Testis (tissue), 3 donors: Measurements from ENCODE around the gene CD9. TPM values are rescaled to one million over a fixed set of nuclear protein-coding genes. Genes with fewer than 3 reads are reported as not detected.

Source experiments
- DNase-seq: peaks from one replicate; pipeline ENCODE4 v3.0.0-alpha.2; 2019
- H3K27ac ChIP-seq, 2 donors: fragments of 200-600 bp; sonication (generic); one replicate each; pipeline ENCODE4 v1.5.1; 2019
- H3K27me3 ChIP-seq: fragments of 200-600 bp; sonication (generic); one replicate; pipeline ENCODE4 v1.5.1; 2019
- H3K36me3 ChIP-seq: fragments of 200-600 bp; sonication (generic); one replicate; pipeline ENCODE4 v1.5.1; 2017; ENCODE audit warnings: low read depth; ENCODE audit errors: missing control alignments
- H3K4me1 ChIP-seq: fragments of 200-600 bp; sonication (generic); one replicate; pipeline ENCODE4 v1.5.1; 2019
- H3K4me3 ChIP-seq, 2 donors: fragments of 200-600 bp; sonication (generic); one replicate each; pipeline ENCODE4 v1.5.1; 2017 to 2019
- H3K9me3 ChIP-seq: fragments of 200-600 bp; sonication (generic); one replicate; pipeline ENCODE4 v1.5.1; 2017
- POLR2A ChIP-seq: fragments of 450-650 bp; IDR thresholded peaks from one replicate; pipeline ENCODE4 v1.6.1; 2017; ENCODE audit warnings: antibody characterized with exemption, mild to moderate bottlenecking, moderate library complexity
- WGBS, 2 donors: methylation state at CpG; one replicate each; pipeline ENCODE4 v1.1.5; 2018; 5-methylcytosine and 5-hydroxymethylcytosine counted together
- intact Hi-C: fragments of 100-400 bp; cut with DNase I; formaldehyde crosslinking; loops from one replicate; pipeline ENCODE4 v1.15.1; 2023; ENCODE audit warnings: low total_unique reads
- polyA plus RNA-seq: library from polyadenylated mRNA; stranded (reverse); fragments of 350-450 nt; fragmentation: Illumina TruSeq; extraction: RNeasy Lipid Tissue Mini Kit (QIAGEN cat#74804); gene quantifications from one replicate; pipeline ENCODE4 v1.2.3, GENCODE V29; 2014; ENCODE audit warnings: low read depth, low replicate concordance; ENCODE audit not compliant: insufficient read depth
- total RNA-seq, 2 donors: library from RNA; depleted of rRNA; stranded (reverse); fragments of >200 nt; gene quantifications; one replicate each; pipeline ENCODE4 v1.2.3, GENCODE V29; 2016
- TF ChIP-seq, protein P1 (sequence below), 3 experiments: fragments of 450-650 bp in 2 of 3; fragments of 200-600 bp in 1 of 3; sonication (generic) in 1 of 3; IDR thresholded peaks; one replicate each; pipeline ENCODE4 v1.5.1; 2016 to 2019; ENCODE audit warnings: antibody characterized with exemption in 3 of 3, mild to moderate bottlenecking in 2 of 3, moderate library complexity in 1 of 3

Gene CD9
- total and polyA plus RNA-seq, 3 donors from 2014 or later = 31.2 to 94.2 (median 53.1) TPM

DNA sequence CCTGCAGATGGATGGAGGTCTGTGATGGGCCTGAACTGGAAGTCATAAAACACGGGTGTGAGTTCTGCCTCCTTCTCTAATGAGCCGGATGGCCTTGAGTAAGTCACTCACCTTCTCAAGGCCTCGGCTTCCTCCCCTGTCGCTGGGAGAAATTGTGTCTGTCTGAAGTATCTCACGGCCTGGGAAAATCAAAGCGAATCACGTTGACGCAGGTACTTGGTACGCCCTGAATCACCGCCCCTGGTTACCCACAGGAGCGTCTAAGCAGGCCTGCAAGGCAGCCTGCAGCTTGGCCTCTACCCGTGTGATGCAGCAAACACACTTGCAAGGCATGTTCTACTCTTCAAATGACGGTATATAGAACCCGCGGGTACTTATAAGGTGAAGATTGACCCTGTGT, 28.1 kb upstream of the CD9 start:
- Histone ChIP-seq H3K36me3 (no peaks in the 10 kb centered on the region), H3K4me1 (no peaks in the 10 kb centered on the region), H3K27me3 (no peaks in the 10 kb centered on the region), H3K4me3 (no peak overlapping the region), H3K27ac (no peak overlapping the region), H3K9me3 (no peaks in the 10 kb centered on the region)
- intact Hi-C loops = no loop called here
- TF ChIP-seq, protein P1, sequence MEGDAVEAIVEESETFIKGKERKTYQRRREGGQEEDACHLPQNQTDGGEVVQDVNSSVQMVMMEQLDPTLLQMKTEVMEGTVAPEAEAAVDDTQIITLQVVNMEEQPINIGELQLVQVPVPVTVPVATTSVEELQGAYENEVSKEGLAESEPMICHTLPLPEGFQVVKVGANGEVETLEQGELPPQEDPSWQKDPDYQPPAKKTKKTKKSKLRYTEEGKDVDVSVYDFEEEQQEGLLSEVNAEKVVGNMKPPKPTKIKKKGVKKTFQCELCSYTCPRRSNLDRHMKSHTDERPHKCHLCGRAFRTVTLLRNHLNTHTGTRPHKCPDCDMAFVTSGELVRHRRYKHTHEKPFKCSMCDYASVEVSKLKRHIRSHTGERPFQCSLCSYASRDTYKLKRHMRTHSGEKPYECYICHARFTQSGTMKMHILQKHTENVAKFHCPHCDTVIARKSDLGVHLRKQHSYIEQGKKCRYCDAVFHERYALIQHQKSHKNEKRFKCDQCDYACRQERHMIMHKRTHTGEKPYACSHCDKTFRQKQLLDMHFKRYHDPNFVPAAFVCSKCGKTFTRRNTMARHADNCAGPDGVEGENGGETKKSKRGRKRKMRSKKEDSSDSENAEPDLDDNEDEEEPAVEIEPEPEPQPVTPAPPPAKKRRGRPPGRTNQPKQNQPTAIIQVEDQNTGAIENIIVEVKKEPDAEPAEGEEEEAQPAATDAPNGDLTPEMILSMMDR (IDR thresholded peaks at IDR 0.05) = no peak
- TF ChIP-seq POLR2A = no peak
- no peak for DNase-seq
- 61 to 77% methylated on average over 13 to 15 of the region's 15 CpGs for WGBS, 2 donors

GRCh38 chr12:6172862-6173261, 27.3 kb upstream of the CD9 start:
- H3K27ac ChIP-seq = no peak overlapping the region
- no peaks in the 10 kb centered on the region for H3K36me3 ChIP-seq
- intact Hi-C loops = no loop called here

GRCh38 chr12:6177642-6178358, 22.4 kb upstream of the CD9 start:
- Histone ChIP-seq H3K27ac (no peak overlapping the region), H3K9me3 (no peaks in the 10 kb centered on the region), H3K36me3 (no peaks in the 10 kb centered on the region), H3K27me3 (no peaks in the 10 kb centered on the region), H3K4me3 (no peak overlapping the region), H3K4me1 (peaks cover 26% of the 10 kb centered on the region)
- WGBS, 2 donors = 86 to 92% methylated on average over 10 of the region's 10 CpGs
- intact Hi-C loops = no loop called here
- TF ChIP-seq, protein P1 (IDR thresholded peaks at IDR 0.05) = no peak
- no peak for TF ChIP-seq POLR2A
- no peak for DNase-seq

More at GRCh38 chr12:6172862-6173261, 27.3 kb upstream of the CD9 start:
- H3K27me3 ChIP-seq = no peaks in the 10 kb centered on the region
- TF ChIP-seq, protein P1 (IDR thresholded peaks at IDR 0.05) = no peak
- TF ChIP-seq POLR2A = no peak
- DNase-seq = no peak
- H3K4me1 ChIP-seq = no peaks in the 10 kb centered on the region
- H3K9me3 ChIP-seq = no peaks in the 10 kb centered on the region
- WGBS, 2 donors = 81 to 85% methylated on average over 4 of the region's 4 CpGs
- H3K4me3 ChIP-seq = no peak overlapping the region

DNA sequence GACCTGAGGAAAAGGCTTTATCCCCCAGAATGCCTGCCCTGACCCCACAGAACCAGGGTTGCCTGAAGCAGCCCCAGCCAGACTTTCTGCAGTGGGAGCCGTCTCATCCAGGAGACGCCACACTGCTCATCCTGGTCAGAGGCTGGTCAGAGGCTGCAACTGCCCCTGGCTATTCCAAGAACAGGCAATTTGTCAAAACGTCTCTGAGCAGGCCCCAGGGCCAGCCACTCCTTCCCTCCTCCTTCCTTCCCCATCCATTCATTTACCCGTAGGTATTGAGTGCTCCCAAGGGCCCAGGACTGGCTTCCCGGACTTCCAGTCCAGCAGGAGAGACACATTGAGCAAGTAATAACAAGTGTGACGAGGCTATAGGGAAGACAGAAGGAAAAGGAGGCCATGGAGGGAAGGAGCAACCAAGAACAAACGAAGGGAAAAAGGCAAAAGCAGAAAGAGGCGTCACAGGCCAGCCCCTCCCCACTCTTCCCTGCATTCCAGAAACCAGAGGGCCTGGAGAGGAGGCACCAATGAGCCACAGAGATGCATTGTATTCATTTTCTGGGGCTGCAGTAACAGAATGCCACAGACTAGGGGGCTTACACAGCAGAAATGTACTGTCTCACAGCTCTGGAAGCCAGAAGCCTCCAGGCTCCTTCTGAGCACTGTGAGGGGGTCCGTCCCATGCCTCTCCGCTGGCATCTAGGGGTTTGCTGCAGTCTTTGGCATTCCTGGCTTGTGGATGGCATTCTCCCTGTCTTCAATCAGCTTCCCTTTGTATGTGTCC, 21.0 kb upstream of the CD9 start:
- H3K9me3 ChIP-seq = no peaks in the 10 kb centered on the region
- H3K27me3 ChIP-seq = no peaks in the 10 kb centered on the region
- no peaks in the 10 kb centered on the region for H3K36me3 ChIP-seq
- H3K27ac ChIP-seq = no peak overlapping the region
- peaks cover 29% of the 10 kb centered on the region for H3K4me1 ChIP-seq
- no peak for DNase-seq
- TF ChIP-seq, protein P1 (IDR thresholded peaks at IDR 0.05) = no peak
- no peak for TF ChIP-seq POLR2A
- WGBS, 2 donors = 74 to 87% methylated on average over 10 of the region's 10 CpGs
- no peak overlapping the region for H3K4me3 ChIP-seq
- intact Hi-C loops = no loop called here
